Activated CD4-positive, alpha-beta T cell treated with anti-CD3 and anti-CD28 coated beads, Interleukin-2, amount 10 ng/mL, durations not matched to agents 7 days and 5 days (primary cell): ENCODE results near the gene SWSAP1. TPM values are rescaled to one million over a fixed set of nuclear protein-coding genes. Genes with fewer than 3 reads are reported as not detected.
A peak's percentile ranks its signal among the peaks of the same experiment; 100 is the strongest.
"Not testable (repeated sequence)": the region's sequence is repeated elsewhere in the genome, so short reads cannot be mapped to it uniquely, and the experiment has no call there.

Experiments used
- CTCF ChIA-PET: fragments of 350-600 bp; sonication (Branson Sonifier 250); formaldehyde crosslinking; loops from one replicate; lab custom pipeline; 2021; ENCODE audit warnings: antibody characterized with exemption; lab: Charles Lee
- POLR2A ChIA-PET: fragments of 350-600 bp; sonication (Branson Sonifier 250); formaldehyde crosslinking; loops from one replicate; lab custom pipeline; 2021; ENCODE audit warnings: antibody characterized with exemption; lab: Charles Lee
- DNase-seq: peaks from one replicate; pipeline ENCODE4 v3.0.0-alpha.2; 2020
- H3K27ac Mint-ChIP-seq: one replicate; pipeline ENCODE4 v1.8.0; 2021; ENCODE audit warnings: mild to moderate bottlenecking, moderate library complexity, mixed read lengths
- H3K27me3 Mint-ChIP-seq: one replicate; pipeline ENCODE4 v1.8.0; 2021; ENCODE audit warnings: mixed read lengths
- H3K36me3 Mint-ChIP-seq: one replicate; pipeline ENCODE4 v1.8.0; 2021; ENCODE audit warnings: low read depth, mixed read lengths
- H3K4me1 Mint-ChIP-seq: one replicate; pipeline ENCODE4 v1.8.0; 2021; ENCODE audit warnings: mixed read lengths
- H3K4me3 Mint-ChIP-seq: one replicate; pipeline ENCODE4 v1.8.0; 2021; ENCODE audit warnings: mild to moderate bottlenecking, moderate library complexity, mixed read lengths
- H3K9me3 Mint-ChIP-seq: one replicate; pipeline ENCODE4 v1.8.0; 2021; ENCODE audit warnings: mixed read lengths
- total RNA-seq, 2 experiments: library from RNA; stranded (reverse); gene quantifications; one replicate each; pipeline ENCODE4 v1.2.3, GENCODE V29; 2021

The SWSAP1 gene, protein sequence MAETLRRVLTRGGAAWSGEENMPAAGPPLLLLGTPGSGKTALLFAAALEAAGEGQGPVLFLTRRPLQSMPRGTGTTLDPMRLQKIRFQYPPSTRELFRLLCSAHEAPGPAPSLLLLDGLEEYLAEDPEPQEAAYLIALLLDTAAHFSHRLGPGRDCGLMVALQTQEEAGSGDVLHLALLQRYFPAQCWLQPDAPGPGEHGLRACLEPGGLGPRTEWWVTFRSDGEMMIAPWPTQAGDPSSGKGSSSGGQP
- total RNA-seq: 1 to 10 TPM; 2.9 to 3.5 TPM

DNA sequence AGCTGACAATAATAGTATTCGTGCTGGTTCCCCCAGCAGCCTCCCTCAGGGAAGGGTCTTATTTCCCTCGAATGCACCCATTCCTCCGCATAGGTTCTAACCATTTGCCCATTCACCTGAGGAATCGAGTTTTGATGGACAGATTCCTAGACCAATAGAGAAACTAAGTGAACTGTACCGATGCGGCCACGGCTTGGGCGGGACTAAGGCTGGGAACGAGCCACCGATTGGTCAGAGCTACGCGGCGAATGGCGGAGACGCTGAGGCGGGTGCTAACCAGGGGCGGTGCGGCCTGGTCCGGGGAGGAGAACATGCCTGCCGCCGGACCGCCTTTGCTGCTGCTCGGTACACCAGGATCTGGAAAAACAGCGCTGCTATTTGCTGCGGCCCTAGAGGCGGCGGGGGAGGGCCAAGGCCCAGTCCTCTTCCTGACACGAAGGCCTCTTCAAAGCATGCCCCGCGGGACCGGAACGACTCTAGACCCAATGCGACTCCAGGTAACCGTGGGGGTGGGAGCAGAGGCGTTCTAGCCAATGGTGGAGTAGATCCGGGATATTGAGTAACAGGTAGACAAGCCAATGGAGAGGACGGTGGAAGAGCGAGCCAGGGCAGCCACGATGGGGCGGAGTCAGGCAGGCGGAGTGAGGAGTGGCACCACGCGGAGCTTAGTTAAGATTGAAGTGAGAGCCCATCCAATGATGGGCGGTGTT lies at the start of gene SWSAP1:
Gene SWSAP1, plus strand, starts transcription at position 234 of the 710 bp plus-strand sequence. Its CDS starts 15 bp downstream, at position 249.
- Mint-ChIP-seq H3K27me3 (no peaks in the 10 kb centered on the region), H3K27ac (no peak within 1 kb of the TSS), H3K9me3 (peaks cover 2% of the 10 kb centered on the region), H3K36me3 (peaks cover 16% of the 10 kb centered on the region), H3K4me3 (peak within 1 kb of the TSS; percentile 5), H3K4me1 (peaks cover 28% of the 10 kb centered on the region)
- ChIA-PET CTCF (interaction anchor here (0.5 to 2.0 kb wide), 13 partner anchors 9 to 1297 kb away, joined by 3 to 12 read pairs (median 3); partner anchors contain the start of genes CCDC159, PRKCSH and TMEM205), POLR2A (interaction anchor here (0.5 to 1.5 kb wide), 4 partner anchors 28 to 645 kb away, joined by 3 to 5 read pairs (median 4); partner anchors contain the start of genes CCDC159 and TMEM205)
- DNase-seq: peak; percentile 98

DNA sequence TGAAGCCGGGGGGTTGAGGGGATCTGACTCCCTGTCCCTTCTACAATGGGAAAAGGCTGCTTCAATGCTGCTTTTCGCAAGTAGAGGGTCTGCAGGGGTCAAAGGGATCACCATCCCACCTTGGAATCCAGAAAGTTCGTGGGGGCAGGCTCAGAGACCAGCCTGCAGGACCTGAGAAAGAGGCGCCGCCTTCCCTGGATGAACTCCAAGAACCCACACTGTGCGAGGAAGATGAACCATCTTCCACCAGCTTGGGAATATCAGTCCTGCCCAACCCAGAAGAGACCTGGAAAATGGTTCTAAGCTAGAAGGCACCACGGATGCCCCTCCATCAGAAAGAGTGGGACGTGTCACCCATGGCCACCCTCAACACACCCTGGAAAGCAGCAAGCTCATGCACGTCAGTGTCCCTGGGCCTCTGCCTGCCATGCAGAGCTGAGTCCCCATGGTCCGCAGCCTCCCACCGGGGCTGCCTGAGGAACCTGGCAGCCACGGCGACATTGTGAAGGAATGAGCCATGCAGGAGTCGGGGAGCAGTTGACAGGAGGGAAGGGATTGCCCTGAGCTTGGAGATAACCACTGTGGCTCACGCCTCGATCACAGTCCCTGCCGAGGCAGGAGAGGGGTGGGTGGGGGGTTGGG lies 49.6 kb upstream of the SWSAP1 start:
- no peak overlapping the region for H3K4me3 Mint-ChIP-seq
- H3K4me1 Mint-ChIP-seq: peaks cover 17% of the 10 kb centered on the region

DNA sequence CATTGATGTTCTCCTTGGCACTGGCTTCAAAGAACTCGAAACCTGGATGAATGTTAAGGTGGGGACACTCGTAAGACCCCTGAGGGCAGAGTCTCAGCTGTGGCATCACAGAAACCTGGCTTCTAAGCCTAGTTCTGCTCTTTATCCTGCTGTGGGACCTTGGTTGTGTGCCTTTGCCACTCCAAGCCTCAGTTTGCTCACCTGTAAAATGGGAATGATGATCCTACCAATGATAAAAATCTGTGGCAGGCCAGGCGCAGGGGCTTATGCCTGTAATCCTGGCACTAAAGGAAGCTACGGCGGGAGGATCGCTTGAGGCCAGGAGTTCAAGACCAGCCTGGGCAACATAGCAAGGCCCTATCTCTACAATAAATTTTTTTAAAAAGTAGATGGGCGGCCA lies 48.9 kb upstream of the SWSAP1 start:
- CTCF ChIA-PET: interaction anchor here (1.1 to 4.4 kb wide), 2 partner anchors 49 to 56 kb away, joined by 3 to 17 read pairs; partner anchors contain the start of gene SWSAP1
- Mint-ChIP-seq H3K4me1 (peaks cover 17% of the 10 kb centered on the region), H3K27ac (peak overlapping the region; percentile 66), H3K36me3 (peaks cover 2% of the 10 kb centered on the region), H3K9me3 (no peaks in the 10 kb centered on the region), H3K4me3 (no peak overlapping the region), H3K27me3 (peaks cover 4% of the 10 kb centered on the region)
- POLR2A ChIA-PET: no interaction called here
- no peak for DNase-seq

More for the DNA sequence above, 49.6 kb upstream of the SWSAP1 start:
- ChIA-PET POLR2A (interaction anchor here (0.7 kb wide), 1 partner anchor 52 kb away, joined by 3 read pairs; no protein-coding TSS in a partner anchor), CTCF (interaction anchor here (1.1 to 4.4 kb wide), 3 partner anchors 50 to 158 kb away, joined by 3 to 17 read pairs (median 5); partner anchors contain the start of gene SWSAP1)
- Mint-ChIP-seq H3K36me3 (peaks cover 2% of the 10 kb centered on the region), H3K27ac (peak overlapping the region; percentile 88), H3K9me3 (no peaks in the 10 kb centered on the region), H3K27me3 (peaks cover 4% of the 10 kb centered on the region)
- no peak for DNase-seq

DNA sequence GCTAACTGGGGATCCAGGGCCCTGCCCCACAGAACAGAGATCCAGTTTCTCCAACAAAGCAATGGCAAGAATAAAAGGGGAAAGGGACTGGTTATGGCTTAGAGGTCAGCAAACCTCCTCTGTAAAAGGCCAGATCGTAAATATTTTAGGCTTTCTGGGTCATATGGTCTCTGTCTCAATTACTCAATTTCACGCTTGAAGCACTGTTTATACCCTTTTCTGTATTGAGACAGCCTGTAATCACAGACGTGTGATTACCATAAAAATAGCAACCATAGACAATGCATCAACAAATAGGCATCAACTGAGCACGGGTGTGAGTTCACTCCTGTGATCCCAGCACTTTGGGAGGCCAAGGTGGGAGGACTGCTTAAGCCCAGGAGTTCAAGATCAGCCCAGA lies 44.3 kb upstream of the SWSAP1 start:
- ChIA-PET POLR2A (no interaction called here), CTCF (no interaction called here)
- Mint-ChIP-seq H3K9me3 (no peaks in the 10 kb centered on the region), H3K36me3 (peaks cover 2% of the 10 kb centered on the region), H3K4me1 (no peaks in the 10 kb centered on the region), H3K27me3 (no peaks in the 10 kb centered on the region), H3K4me3 (no peak overlapping the region), H3K27ac (no peak overlapping the region)
- DNase-seq: no peak

DNA sequence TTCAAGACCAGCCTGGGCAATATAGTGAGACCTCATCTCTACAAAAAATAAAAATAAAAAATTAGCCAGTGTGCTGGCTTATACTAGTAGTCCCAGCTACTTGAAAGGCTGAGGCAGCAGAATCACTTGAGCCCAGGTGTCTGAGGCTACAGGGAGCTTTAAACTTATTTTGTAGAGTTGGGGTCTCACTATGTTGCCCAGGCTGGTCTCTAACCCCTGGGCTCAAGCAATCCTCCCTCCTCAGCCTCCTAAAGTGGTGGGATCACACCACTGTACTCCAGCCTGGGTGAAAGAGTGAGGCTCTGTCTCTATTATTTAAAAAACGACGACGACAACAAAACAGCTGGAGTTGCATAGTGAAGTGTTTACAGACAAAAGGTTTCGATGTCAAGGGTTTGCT lies 43.0 kb upstream of the SWSAP1 start:
- peaks cover 8% of the 10 kb centered on the region for H3K36me3 Mint-ChIP-seq
- no peaks in the 10 kb centered on the region for H3K9me3 Mint-ChIP-seq
- DNase-seq: no peak
- ChIA-PET POLR2A (no interaction called here), CTCF (interaction anchor here (1.3 kb wide), 1 partner anchor 50 kb away, joined by 4 read pairs; no protein-coding TSS in a partner anchor)
- no peak overlapping the region for H3K4me3 Mint-ChIP-seq
- H3K4me1 Mint-ChIP-seq: no peaks in the 10 kb centered on the region
- no peaks in the 10 kb centered on the region for H3K27me3 Mint-ChIP-seq
- no peak overlapping the region for H3K27ac Mint-ChIP-seq

DNA sequence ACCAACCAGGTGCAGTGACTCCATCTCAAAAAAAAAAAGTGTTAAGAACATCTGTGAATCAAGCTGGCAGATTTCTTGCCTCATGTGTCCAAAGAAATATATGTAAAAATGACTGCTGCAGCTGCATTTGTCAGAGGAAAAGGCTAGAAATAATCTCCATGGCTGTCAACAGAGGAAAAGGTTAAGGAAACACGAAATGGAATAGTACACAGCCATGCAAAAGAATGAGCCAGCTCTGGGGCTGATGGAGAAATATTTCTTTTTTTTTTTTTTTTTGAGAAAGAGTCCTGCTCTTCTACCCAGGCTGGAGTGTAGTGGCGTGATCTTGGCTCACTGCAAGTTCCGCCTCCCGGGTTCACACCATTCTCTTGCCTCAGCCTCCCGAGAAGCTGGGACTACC lies 41.6 kb upstream of the SWSAP1 start:
- POLR2A ChIA-PET: no interaction called here
- no peak overlapping the region for H3K4me3 Mint-ChIP-seq
- H3K27ac Mint-ChIP-seq: no peak overlapping the region
- H3K27me3 Mint-ChIP-seq: no peaks in the 10 kb centered on the region
- H3K4me1 Mint-ChIP-seq: peaks cover 9% of the 10 kb centered on the region
- H3K36me3 Mint-ChIP-seq: peaks cover 8% of the 10 kb centered on the region
- CTCF ChIA-PET: interaction anchor here (1.0 to 1.1 kb wide), 2 partner anchors 10 to 12 kb away, joined by 3 read pairs; no protein-coding TSS in a partner anchor
- DNase-seq: no peak
- H3K9me3 Mint-ChIP-seq: no peaks in the 10 kb centered on the region

DNA sequence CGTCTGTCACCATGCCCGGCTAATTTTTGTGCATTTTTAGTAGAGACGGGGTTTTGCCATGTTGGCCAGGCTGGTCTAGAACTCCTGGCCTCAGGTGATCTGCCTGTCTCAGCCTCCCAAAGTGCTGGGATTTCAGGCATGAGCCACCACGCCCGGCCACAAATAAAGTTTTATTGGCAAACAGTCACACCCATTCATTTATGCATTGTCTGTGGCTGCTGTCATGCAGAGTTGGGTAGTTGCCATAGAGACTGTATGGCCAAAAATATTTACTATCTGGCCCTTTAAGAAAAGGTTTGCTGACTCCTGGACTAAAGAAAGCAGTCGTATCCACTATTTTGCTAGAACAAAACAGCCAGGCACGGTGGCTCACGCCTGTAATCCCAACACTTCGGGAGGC lies 40.6 kb upstream of the SWSAP1 start:
- peaks cover 16% of the 10 kb centered on the region for H3K4me1 Mint-ChIP-seq
- H3K9me3 Mint-ChIP-seq, POLR2A ChIA-PET, H3K36me3 Mint-ChIP-seq, CTCF ChIA-PET, H3K27ac Mint-ChIP-seq, H3K27me3 Mint-ChIP-seq, DNase-seq, H3K4me3 Mint-ChIP-seq: not testable (repeated sequence)

DNA sequence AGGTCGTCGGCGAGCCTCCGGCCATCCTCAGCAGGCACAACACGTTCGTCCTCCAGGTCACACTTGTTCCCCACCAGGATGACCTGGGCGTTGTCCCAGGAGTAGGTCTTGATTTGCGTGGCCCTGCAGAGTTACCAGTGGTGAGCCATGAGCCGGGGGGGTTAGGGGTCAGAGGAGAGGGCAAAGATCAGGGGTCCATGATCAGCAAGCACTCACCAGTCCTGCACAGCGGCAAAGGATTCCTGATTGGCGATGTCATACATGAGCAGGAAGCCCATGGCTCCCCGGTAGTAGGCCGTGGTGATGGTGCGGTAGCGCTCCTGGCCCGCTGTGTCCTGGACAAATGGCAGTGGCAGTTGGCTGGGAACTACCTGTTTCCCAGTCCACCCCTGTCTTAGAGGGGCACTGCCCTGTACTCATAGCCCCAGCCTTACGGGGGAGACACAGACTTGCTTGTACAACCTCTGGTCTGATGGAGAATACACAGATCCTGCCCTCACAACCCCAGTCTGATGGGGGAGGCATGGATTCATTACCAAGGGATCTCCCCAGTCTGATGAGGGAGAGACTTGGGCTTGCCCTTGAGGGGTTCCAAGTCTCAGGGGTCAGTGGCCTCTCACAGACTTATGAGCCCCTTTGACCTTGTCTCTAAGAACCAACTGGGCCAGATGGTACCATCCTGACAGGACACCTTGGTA lies 38.9 kb upstream of the SWSAP1 start:
- ChIA-PET POLR2A (no interaction called here), CTCF (no interaction called here)
- no peak overlapping the region for H3K27ac Mint-ChIP-seq
- peaks cover 24% of the 10 kb centered on the region for H3K4me1 Mint-ChIP-seq
- H3K27me3 Mint-ChIP-seq: no peaks in the 10 kb centered on the region
- H3K4me3 Mint-ChIP-seq: no peak overlapping the region
- no peaks in the 10 kb centered on the region for H3K9me3 Mint-ChIP-seq
- H3K36me3 Mint-ChIP-seq: peaks cover 8% of the 10 kb centered on the region
- DNase-seq: no peak

DNA sequence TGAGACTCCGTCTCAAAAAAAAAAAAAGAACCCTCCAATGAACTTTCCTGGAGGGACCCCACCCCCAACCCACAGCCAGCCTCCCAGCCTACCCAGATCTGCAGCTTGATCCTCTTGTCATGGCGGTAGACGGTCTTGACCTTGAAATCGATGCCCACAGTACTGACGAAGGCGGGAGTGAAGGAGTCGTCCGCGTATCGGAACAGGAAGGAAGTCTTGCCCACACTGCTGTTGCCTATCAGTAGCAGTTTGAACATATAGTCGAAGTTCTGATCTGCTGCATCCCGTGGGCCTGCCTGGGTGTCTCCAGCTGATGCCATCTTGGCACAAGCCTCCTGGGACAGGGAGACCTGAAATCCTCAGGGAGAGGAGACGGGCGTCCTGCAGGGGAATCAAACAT lies 37.4 kb upstream of the SWSAP1 start:
- POLR2A ChIA-PET: no interaction called here
- H3K4me1 Mint-ChIP-seq: peaks cover 24% of the 10 kb centered on the region
- H3K9me3 Mint-ChIP-seq: no peaks in the 10 kb centered on the region
- CTCF ChIA-PET: interaction anchor here (0.6 to 1.1 kb wide), 4 partner anchors 9 to 848 kb away, joined by 3 to 4 read pairs (median 3); partner anchors contain the start of genes CCDC159, TMED1 and TMEM205
- no peak overlapping the region for H3K4me3 Mint-ChIP-seq
- H3K36me3 Mint-ChIP-seq: peaks cover 8% of the 10 kb centered on the region
- no peak for DNase-seq
- no peaks in the 10 kb centered on the region for H3K27me3 Mint-ChIP-seq
- H3K27ac Mint-ChIP-seq: no peak overlapping the region

DNA sequence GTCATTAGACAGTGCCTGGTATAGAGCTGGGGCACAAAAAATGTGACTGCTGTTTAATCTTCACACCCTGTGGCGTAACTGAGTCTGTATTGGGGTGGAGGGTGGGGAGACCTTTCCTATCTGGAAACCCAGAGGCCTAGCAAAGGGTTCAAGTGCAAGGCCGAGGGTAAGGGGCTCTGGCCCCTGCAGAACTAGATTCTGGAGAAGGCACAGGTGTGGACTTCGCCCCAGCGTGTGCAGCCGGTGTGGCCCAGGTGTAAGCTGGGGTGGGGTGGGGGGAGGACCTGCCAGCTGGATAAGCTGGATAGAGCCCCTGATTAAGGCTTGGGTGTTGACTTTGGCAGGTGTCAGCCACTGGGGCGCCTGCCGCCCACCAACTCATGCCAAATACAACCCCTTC lies 36.3 kb upstream of the SWSAP1 start:
- DNase-seq: no peak
- ChIA-PET CTCF (interaction anchor here (0.5 to 1.4 kb wide), 4 partner anchors 8 to 80 kb away, joined by 3 to 4 read pairs (median 3); partner anchors contain the start of genes CCDC159 and TMEM205), POLR2A (no interaction called here)
- Mint-ChIP-seq H3K4me1 (peaks cover 24% of the 10 kb centered on the region), H3K9me3 (no peaks in the 10 kb centered on the region), H3K27ac (no peak overlapping the region), H3K36me3 (peaks cover 10% of the 10 kb centered on the region), H3K4me3 (no peak overlapping the region), H3K27me3 (no peaks in the 10 kb centered on the region)

DNA sequence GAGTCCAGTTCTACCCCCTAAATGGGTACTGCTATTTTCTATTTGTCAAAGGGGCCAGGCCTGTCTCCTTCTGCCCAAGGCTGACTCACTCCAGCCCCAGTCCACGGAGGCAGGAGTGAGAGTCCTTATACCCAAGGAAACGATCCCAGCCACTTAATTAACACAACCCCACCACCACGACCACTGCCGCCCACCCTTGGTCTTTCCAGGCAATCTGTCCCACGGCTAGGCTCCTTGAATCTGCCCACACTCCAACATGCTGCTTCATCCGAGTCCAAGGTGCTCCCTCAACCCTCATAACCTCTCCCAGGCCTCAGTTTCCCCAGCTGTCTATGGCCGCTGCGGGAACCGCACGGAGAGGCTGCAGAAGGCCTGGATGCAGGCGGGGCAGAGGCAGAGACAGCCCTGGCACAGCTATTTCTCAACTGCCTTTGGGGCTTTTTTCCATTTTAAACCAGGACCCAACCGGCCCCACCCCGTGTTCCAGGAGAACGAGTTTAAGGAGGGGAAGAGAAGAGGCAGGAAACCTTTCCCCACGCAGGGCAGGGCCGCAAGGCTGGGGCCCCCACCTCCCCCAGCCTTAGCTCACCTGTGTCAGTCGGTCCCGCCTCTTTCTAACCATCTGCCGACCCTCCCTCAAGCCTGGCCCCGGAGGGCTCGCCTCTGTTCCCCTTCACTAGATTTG lies 35.8 kb upstream of the SWSAP1 start:
- POLR2A ChIA-PET: no interaction called here
- H3K4me3 Mint-ChIP-seq: peak overlapping the region; percentile 61

More for the DNA sequence above, 35.8 kb upstream of the SWSAP1 start:
- H3K9me3 Mint-ChIP-seq: no peaks in the 10 kb centered on the region
- no peak overlapping the region for H3K27ac Mint-ChIP-seq
- no peak for DNase-seq
- no peaks in the 10 kb centered on the region for H3K27me3 Mint-ChIP-seq
- H3K4me1 Mint-ChIP-seq: peaks cover 24% of the 10 kb centered on the region
- peaks cover 10% of the 10 kb centered on the region for H3K36me3 Mint-ChIP-seq
- CTCF ChIA-PET: interaction anchor here (0.8 to 1.4 kb wide), 3 partner anchors 10 to 42 kb away, joined by 3 to 4 read pairs (median 3); no protein-coding TSS in a partner anchor
